Measurements from ENCODE around the gene KCTD5.

GRCh38 chr16:2705351-2705750 lies 23.0 kb downstream of the KCTD5 start:
- TF ChIP-seq, protein P1, sequence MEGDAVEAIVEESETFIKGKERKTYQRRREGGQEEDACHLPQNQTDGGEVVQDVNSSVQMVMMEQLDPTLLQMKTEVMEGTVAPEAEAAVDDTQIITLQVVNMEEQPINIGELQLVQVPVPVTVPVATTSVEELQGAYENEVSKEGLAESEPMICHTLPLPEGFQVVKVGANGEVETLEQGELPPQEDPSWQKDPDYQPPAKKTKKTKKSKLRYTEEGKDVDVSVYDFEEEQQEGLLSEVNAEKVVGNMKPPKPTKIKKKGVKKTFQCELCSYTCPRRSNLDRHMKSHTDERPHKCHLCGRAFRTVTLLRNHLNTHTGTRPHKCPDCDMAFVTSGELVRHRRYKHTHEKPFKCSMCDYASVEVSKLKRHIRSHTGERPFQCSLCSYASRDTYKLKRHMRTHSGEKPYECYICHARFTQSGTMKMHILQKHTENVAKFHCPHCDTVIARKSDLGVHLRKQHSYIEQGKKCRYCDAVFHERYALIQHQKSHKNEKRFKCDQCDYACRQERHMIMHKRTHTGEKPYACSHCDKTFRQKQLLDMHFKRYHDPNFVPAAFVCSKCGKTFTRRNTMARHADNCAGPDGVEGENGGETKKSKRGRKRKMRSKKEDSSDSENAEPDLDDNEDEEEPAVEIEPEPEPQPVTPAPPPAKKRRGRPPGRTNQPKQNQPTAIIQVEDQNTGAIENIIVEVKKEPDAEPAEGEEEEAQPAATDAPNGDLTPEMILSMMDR (conservative IDR thresholded peaks at IDR 0.05): no peak
- TF ChIP-seq EZH2 (IDR thresholded peaks at IDR 0.05; ENCODE audit: low read depth): no peak

Measured in PC-9 (cell line).